C4-2B (cell line): ENCODE results near the gene SCGN.

Experiments used
- CTCF ChIP-seq: fragments of 450-650 bp; conservative IDR thresholded peaks from 2 replicates; pipeline ENCODE4 v1.5.1; 2017; ENCODE audit warnings: mild to moderate bottlenecking
- ZFX ChIP-seq: fragments of 450-650 bp; IDR thresholded peaks from 2 replicates; pipeline ENCODE4 v1.6.1; 2017

DNA sequence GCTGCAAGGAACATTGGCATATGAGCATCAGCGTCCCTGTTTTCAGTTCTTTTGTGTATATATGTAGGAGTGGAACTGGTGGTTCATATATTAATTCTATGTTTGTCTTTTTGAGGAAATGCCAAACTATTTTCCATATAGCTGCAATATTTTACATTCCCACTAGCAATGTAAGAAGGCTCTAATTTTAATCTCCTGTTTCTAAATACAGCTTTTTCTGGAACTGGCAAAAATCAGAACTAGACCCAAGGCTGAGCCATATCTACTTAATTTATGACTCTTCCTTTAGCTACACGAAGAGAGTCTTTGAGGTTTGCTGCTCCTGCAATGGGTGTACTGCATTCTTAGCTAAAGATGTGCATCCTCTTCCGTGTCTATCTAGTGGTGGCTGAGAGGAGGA lies 52.0 kb downstream of the SCGN start:
- TF ChIP-seq CTCF (no peak), ZFX (no peak)
